Brain microvascular endothelial cell (primary cell): ENCODE measurements around the gene DISP2.

Source experiments
- DNase-seq: peaks from one replicate; pipeline ENCODE4 v3.0.0-alpha.2; 2020
- H3K27ac ChIP-seq: fragments of 250-450 bp; sonication (Bioruptor Pico); 2 replicates; pipeline ENCODE4 v1.5.1; 2020; ENCODE audit warnings: mild to moderate bottlenecking, moderate library complexity
- H3K27me3 ChIP-seq: fragments of 250-450 bp; sonication (Bioruptor Pico); replicated peaks from 2 replicates; pipeline ENCODE4 v1.5.1; 2020; ENCODE audit warnings: mild to moderate bottlenecking
- H3K36me3 ChIP-seq: fragments of 250-450 bp; sonication (Bioruptor Pico); replicated peaks from 2 replicates; pipeline ENCODE4 v1.5.1; 2020; ENCODE audit warnings: mild to moderate bottlenecking
- H3K4me3 ChIP-seq: 2 replicates; pipeline ENCODE4 v1.5.1; 2011; ENCODE audit warnings: low read depth, mild to moderate bottlenecking, control low read depth, low read length, moderate library complexity
- CTCF ChIP-seq: IDR thresholded peaks from 2 replicates; pipeline ENCODE4 v1.5.1; 2011; ENCODE audit warnings: low read depth, mild to moderate bottlenecking, moderate library complexity, low read length, control low read depth, inconsistent platforms; ENCODE audit errors: missing control alignments
- in situ Hi-C: cut with HindIII; loops from 2 replicates; pipeline ENCODE4 v1.10.0; 2017; ENCODE audit warnings: low sequenced_read_pairs, low pct_ligation_motif_present

DISP2 gene

DNA sequence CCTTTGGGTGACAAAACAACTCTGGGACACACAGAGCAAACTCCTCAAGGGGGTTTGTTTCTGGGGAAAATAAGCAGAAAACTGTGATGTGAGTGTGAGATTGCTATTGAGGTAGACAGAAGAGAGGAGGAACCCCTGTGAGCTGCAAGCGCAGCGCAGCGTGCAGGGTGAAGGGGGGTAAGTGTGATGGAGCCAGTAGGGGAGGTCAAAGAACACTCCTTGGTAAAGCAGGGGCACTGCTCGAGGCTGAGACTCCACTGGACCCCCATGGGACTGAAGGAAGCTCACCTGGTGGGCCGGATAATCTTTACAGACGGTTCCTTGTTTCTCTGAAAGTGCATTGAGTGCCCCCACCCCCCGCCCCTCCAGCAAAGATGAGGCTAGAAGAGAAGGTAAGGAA lies 27.0 kb upstream of the DISP2 start:
- no peak for DNase-seq
- Histone ChIP-seq H3K36me3 (peaks cover 10% of the 10 kb centered on the region), H3K27ac (peak overlapping the region; percentile 80), H3K4me3 (no peak overlapping the region), H3K27me3 (no peaks in the 10 kb centered on the region)
- in situ Hi-C loops: no loop called here
- TF ChIP-seq CTCF: no peak

DNA sequence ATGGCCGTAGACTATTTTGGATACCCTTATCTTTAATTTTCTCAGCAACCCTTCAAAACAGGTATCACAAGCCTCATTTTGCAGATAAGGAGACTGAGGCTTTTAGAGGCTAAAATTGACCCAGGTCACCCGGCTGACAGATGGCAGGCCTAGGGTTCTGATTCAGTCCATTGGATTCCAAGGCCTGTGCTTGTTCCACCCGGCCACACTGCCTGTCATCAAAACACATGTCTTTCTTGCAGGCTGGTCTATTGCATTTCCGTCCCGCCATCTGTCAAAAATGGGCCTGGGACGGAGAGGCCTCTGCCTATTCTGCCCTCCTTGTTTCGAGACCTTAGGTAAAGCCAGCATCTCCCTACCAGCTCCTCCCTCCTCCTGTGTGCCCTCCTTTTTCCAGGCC lies 26.4 kb upstream of the DISP2 start:
- no peak for TF ChIP-seq CTCF
- in situ Hi-C loops: no loop called here
- peaks cover 16% of the 10 kb centered on the region for H3K36me3 ChIP-seq
- no peak for DNase-seq
- no peaks in the 10 kb centered on the region for H3K27me3 ChIP-seq
- H3K4me3 ChIP-seq: no peak overlapping the region
- no peak overlapping the region for H3K27ac ChIP-seq

- Histone ChIP-seq H3K36me3 (peaks cover 22% of the 10 kb centered on the region), H3K27ac (no peak overlapping the region), H3K27me3 (no peaks in the 10 kb centered on the region), H3K4me3 (no peak overlapping the region)
- in situ Hi-C loops: no loop called here
- DNase-seq: no peak
- no peak for TF ChIP-seq CTCF
These were observed 25.8 kb upstream of the DISP2 start for GRCh38 chr15:40332113-40332781.

- DNase-seq: peak; percentile 84
- Histone ChIP-seq H3K36me3 (peaks cover 26% of the 10 kb centered on the region), H3K4me3 (no peak overlapping the region), H3K27me3 (no peaks in the 10 kb centered on the region), H3K27ac (peak overlapping the region; percentile 71)
- in situ Hi-C loops: no loop called here
- TF ChIP-seq CTCF: peak; percentile 10
These were observed 24.0 kb upstream of the DISP2 start for GRCh38 chr15:40333922-40334492.

GRCh38 chr15:40334541-40334940 lies 23.5 kb upstream of the DISP2 start:
- no peaks in the 10 kb centered on the region for H3K27me3 ChIP-seq
- in situ Hi-C loops: no loop called here
- no peak overlapping the region for H3K4me3 ChIP-seq
- TF ChIP-seq CTCF: no peak
- peak overlapping the region; percentile 71 for H3K27ac ChIP-seq
- peaks cover 26% of the 10 kb centered on the region for H3K36me3 ChIP-seq
- no peak for DNase-seq
